Fibroblast of gingiva (primary cell): ENCODE measurements around the gene C16orf89.

Source experiments
- DNase-seq: peaks from one replicate; pipeline ENCODE4 v3.0.0-alpha.2; 2011; ENCODE audit warnings: low read depth

Gene C16orf89

DNA sequence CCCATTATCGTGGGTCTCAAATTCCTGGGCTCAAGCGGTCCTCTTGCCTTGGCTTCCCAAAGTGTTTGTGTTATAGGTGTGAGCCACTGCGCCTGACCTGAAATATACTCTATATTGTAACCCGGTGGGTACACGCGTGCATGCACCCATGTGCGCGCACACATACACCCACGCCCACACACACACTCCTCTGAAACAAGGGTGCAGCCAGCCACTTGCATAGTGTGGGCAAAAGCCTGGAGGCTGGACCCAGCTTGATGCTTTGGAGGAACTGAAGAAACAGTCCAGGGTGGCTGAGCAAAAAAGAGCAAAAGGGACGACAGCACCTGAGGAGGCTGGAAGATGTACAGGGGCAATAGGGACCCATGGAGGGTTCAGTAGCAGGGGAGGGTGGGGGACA, 61.9 kb downstream of the C16orf89 start:
- no peak for DNase-seq

DNA sequence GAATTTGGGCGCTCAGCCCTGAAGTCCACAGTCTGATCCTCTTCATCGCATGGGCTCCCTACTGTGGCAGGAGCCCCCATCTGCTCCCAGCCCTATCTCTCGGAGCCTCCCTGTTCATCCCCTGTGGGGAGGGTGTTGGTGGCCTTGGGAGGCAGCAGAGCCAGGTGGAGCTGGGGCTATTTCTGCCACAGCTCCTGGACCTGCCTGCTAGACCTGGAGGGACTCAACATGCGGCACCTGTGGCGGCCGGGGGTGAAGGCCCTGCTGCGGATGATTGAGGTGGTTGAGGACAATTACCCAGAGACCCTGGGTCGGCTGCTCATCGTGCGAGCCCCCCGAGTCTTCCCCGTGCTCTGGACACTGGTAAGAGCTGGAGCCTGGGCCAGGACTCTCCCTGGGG, 62.5 kb downstream of the C16orf89 start:
- no peak for DNase-seq

DNA sequence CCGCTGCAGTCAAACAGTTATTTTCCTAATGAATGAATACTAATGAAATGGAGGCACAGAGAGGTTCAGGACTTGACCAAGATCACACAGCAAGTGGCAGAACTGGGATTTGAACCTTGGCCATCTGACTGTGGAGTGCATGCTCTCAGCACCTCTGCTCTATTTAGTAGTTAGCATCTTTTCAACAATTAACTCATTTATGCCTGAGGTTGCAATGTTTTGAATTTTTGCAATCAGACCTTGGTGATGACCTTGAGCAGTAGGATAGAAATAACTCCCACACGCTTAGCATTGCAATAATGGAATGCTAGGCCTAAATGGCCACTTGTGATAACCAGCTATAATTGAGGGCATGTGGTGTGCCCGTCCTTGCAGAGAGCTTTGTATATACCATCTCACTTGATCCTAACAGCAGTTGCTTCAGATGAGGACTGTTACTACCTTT, 63.0 kb downstream of the C16orf89 start:
- DNase-seq = no peak

DNA sequence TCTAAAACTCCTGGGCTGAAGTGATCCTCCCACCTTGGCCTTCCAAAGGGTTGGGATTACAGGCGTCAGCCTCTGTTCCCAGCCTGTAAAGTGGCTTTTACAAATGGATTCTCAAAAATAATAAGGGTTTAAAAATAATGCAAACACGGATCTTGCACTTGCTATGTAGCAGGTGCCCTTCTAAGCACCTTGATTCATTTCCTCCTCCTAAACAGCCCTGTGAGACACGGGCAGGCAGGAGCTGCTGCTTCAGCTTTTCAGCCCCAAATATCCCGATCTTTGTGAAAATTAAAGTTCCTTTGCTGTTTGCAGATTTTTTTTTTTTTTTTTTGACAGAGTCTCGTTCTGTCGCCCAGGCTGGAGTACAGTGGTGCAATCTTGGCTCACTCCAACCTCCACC, 63.8 kb downstream of the C16orf89 start:
- DNase-seq = no peak

DNA sequence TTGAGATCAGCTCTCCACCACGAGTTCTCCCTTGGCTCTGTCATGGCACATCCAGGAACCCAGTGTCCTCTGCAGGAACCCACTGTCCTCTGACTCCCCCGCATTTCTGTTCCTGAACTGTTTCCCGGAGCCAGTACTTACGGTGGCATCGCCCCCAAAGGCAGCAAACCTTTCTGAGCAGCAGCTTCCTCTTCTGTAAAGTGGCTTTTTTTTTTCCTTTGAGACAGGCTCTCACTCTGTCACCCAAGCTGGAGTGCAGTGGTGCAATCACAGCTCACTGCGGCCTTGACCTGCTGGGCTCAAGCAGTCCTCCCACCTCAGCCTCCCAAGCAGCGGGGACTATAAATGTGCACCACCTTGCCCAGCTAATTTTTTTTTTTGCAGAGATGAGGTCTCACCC, 64.2 kb downstream of the C16orf89 start:
- DNase-seq = no peak

DNA sequence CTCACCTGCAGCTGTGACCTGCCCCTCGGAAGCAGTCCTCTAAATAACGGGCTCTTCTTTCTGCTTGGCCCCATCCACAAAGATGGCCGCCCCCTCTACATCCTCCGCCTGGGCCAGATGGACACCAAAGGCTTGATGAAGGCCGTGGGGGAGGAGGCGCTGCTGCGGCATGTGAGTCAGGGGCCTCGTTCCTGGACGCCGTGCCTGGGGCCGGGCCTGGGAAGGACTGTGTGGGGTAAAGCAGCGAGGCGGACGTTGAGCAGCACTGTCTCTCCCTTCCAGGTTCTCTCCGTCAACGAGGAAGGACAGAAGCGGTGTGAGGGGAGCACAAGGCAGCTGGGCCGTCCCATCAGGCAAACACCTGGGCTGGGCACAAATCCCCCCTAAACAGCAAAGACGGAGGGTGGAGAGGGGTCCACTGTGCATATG, 65.2 kb downstream of the C16orf89 start:
- no peak for DNase-seq

DNA sequence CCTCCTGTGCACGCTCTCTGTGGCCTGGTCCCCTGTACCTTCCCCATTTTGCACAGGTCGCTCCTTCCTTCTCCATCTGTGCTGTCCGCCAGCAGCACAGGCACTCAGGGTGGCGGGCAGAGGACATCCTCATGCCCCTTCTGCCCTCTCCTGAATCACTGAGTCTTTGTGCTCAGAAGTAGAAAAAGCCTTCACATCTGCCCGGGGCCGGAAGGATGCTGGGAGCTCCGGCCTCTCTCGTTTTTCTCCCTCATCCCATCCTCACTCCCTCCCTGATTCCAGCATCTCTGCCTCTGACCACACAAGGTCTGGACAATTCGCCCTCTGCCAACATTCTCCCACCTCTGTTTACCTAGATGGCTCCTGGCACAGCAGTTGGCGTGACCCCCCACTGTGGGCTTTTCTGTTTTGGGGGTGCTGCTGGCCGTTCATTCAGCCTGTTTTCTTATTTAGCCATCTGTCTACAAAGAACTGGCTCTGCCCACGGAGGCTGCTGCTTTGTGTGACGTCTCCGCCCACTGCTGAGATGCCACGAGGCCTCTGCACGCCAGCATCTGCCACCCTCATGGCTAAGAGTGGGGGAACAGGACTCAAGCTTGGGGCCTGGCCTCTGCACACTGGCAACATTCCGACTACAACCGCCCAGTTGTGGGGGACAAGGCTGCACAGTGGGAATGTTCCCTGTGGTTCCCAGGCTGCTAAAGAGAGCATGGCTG, 70.9 kb downstream of the C16orf89 start:
- DNase-seq = no peak
